SKM-1 treated with dmso at 0.1 percent for 144 hours (cell line): ENCODE data around the gene PLCH1.
"Not testable (repeated sequence)": the region's sequence is repeated elsewhere in the genome, so short reads cannot be mapped to it uniquely, and the experiment has no call there.

Experiments
- DNase-seq: peaks from one replicate; lab custom pipeline; 2025; ENCODE audit not compliant: unreplicated experiment; lab: John Stamatoyannopoulos, UW

The PLCH1 gene

GRCh38 chr3:155424323-155424710, 320.6 kb downstream of the PLCH1 start:
- no peak for DNase-seq

- no peak for DNase-seq
Observed at GRCh38 chr3:155423526-155424322, 321.1 kb downstream of the PLCH1 start.

GRCh38 chr3:155420881-155421486, 323.9 kb downstream of the PLCH1 start:
- no peak for DNase-seq

GRCh38 chr3:155420406-155420805, 324.5 kb downstream of the PLCH1 start:
- no peak for DNase-seq

- DNase-seq: no peak
Observed at GRCh38 chr3:155418407-155418806, 326.5 kb downstream of the PLCH1 start.

- DNase-seq: no peak
Observed at GRCh38 chr3:155417119-155417517, 327.8 kb downstream of the PLCH1 start.

- no peak for DNase-seq
Observed at GRCh38 chr3:155416500-155417118, 328.3 kb downstream of the PLCH1 start.

- DNase-seq: no peak
Observed at GRCh38 chr3:155412904-155413303, 332.0 kb downstream of the PLCH1 start.

GRCh38 chr3:155411500-155412223, 333.2 kb downstream of the PLCH1 start:
- no peak for DNase-seq

- DNase-seq: no peak
Observed at GRCh38 chr3:155409336-155409735, 335.5 kb downstream of the PLCH1 start.

GRCh38 chr3:155407971-155408370, 336.9 kb downstream of the PLCH1 start:
- no peak for DNase-seq

GRCh38 chr3:155407331-155407730, 337.5 kb downstream of the PLCH1 start:
- DNase-seq: no peak

- no peak for DNase-seq
Observed at GRCh38 chr3:155404486-155404885, 340.4 kb downstream of the PLCH1 start.

GRCh38 chr3:155402656-155403055, 342.2 kb downstream of the PLCH1 start:
- no peak for DNase-seq

GRCh38 chr3:155398046-155398445, 346.8 kb downstream of the PLCH1 start:
- DNase-seq: no peak

- not testable (repeated sequence) for DNase-seq
Observed at GRCh38 chr3:155394896-155395295, 350.0 kb downstream of the PLCH1 start.

- DNase-seq: no peak
Observed at GRCh38 chr3:155394240-155394639, 350.6 kb downstream of the PLCH1 start.

GRCh38 chr3:155393316-155393715, 351.6 kb downstream of the PLCH1 start:
- no peak for DNase-seq

- no peak for DNase-seq
Observed at GRCh38 chr3:155392138-155392537, 352.7 kb downstream of the PLCH1 start.

- DNase-seq: no peak
Observed at GRCh38 chr3:155391551-155391958, 353.3 kb downstream of the PLCH1 start.

- DNase-seq: no peak
Observed at GRCh38 chr3:155391104-155391503, 353.8 kb downstream of the PLCH1 start.

- no peak for DNase-seq
Observed at GRCh38 chr3:155390351-155390750, 354.5 kb downstream of the PLCH1 start.
